LHCN-M2 (cell line): ENCODE results near the gene UVSSA. TPM values are rescaled to one million over a fixed set of nuclear protein-coding genes. Genes with fewer than 3 reads are reported as not detected.
A peak's percentile ranks its signal among the peaks of the same experiment; 100 is the strongest.

Source experiments
- DNase-seq: peaks from one replicate; pipeline ENCODE4 v3.0.0-alpha.2; 2012; ENCODE audit warnings: low read depth
- polyA plus RNA-seq: library from polyadenylated mRNA; unstranded; fragments of >200 nt; gene quantifications from one replicate; pipeline ENCODE4 v1.2.1, GENCODE V29; 2012; ENCODE audit warnings: missing spikeins
- total RNA-seq: library from RNA; depleted of rRNA; stranded (reverse); fragments of >200 nt; gene quantifications from 2 replicates; pipeline ENCODE4 v1.2.3, GENCODE V29; 2014; rRNA removed

The UVSSA gene
- 6.3 and 11.1 TPM in 2 replicates for total RNA-seq
- 3.1 TPM for polyA plus RNA-seq

DNA sequence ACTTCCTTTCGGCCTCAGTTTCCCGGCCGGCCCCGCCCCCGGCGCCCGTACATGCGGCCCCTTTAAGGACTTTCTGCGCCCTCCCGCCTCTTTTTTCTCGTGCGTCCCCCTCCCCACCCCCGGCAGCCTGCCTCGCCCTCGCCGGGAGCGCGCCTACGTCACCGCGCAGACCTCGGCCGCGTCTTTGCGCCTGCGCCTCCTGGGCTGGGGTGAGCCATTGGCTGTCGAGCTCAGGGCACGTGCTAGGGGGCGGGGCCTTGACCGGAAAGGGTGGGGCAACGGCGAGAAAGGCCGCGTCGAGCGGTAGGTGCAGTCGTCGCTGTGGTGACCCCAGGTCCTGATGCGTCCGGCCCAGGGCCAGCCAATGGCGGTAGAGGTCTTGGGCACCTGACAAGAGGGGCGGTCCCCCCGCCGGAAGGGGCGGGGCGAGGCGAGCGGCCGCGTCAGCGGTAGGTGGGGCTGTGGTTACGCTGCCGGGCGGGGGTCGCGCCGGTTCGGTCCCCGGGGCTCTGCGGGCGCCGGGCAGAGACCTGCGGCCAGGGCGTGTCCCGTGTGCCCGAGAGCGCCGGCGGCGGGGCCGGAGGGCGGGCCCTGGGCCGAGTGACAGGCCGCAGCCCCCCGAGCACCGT, at the start of gene UVSSA:
TSS of gene UVSSA (plus strand) at position 428 of the 629 bp plus-strand sequence. CDS start 884 bp downstream, outside the sequence.
- DNase-seq, result peak; percentile 99

- DNase-seq, result no peak
Observed at GRCh38 chr4:1297456-1298325, 49.3 kb upstream of the UVSSA start.

DNA sequence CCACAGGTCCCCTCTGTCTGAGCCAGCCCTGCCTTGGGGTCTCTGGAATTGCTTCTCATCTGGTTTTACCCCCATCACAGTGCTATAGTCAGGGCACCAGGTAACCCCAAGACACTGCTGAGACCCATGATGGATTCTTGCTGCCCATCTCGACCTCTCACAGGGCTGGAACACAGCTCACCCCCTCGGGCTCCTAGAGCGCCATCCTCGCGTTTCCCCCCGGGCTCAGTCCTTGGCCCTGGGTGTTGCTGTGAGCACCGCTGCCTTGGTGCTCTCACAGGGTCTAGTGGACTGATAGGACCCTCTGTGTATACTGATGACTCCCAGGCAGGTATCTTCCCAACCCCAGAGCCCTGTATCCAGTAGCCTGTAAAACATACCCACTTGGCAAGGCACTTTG, 48.5 kb upstream of the UVSSA start:
- DNase-seq, result no peak

DNA sequence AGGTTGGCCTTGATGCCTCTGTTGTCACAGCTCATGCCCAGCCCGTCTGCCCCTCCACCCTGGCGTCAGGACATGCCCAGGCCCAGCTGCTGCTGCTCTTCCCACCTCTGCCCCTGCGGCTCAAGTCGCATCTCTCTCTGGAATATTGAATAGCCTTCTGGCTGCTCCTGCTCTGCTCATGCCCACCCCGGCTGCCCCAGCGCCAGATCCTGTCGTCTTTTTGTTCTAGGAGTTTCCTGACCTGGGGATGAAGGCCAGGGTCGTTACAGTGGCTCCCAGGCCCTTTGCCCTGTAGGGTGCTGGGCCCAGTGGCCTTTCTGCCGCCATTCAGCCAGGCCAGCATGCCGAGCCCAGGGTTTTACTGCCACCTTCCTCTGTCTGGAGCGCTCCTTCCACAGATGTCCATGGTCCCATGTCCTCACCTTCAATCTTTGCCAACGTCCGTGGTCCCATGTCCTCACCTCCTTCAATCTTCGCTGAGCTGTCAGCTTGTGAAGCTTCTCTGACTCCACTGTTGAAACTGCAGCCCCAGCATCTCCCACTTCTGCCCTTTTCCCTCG, 47.6 kb upstream of the UVSSA start:
- DNase-seq, result no peak

- peak; percentile 96 for DNase-seq
Observed at GRCh38 chr4:1300466-1301455, 46.2 kb upstream of the UVSSA start.

- no peak for DNase-seq
Observed at GRCh38 chr4:1302159-1302558, 44.8 kb upstream of the UVSSA start.

DNA sequence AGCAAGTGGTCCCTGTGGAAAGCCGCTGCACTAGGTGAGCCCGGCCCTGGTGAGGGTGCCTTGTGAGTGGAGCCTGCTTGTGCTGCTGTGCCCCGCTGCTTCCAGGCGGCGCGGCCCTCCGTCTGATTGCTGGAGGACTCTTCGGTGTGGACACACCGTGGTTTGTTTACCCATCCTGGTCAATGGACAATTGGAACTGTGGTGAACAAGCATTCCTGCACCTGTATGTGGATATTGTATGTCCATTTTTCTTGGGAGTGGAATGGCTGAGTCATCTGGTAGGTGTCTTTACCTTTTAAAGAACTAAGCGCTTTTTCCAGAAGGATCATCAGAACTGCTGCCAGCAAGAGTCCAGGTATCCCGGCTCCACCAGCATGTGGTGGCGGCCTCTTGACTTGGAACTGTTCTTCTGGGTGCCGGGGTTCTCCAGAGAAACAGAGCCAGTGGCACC, 41.7 kb upstream of the UVSSA start:
- DNase-seq, result no peak

- DNase-seq, result no peak
Observed at GRCh38 chr4:1305781-1306455, 41.1 kb upstream of the UVSSA start.

DNA sequence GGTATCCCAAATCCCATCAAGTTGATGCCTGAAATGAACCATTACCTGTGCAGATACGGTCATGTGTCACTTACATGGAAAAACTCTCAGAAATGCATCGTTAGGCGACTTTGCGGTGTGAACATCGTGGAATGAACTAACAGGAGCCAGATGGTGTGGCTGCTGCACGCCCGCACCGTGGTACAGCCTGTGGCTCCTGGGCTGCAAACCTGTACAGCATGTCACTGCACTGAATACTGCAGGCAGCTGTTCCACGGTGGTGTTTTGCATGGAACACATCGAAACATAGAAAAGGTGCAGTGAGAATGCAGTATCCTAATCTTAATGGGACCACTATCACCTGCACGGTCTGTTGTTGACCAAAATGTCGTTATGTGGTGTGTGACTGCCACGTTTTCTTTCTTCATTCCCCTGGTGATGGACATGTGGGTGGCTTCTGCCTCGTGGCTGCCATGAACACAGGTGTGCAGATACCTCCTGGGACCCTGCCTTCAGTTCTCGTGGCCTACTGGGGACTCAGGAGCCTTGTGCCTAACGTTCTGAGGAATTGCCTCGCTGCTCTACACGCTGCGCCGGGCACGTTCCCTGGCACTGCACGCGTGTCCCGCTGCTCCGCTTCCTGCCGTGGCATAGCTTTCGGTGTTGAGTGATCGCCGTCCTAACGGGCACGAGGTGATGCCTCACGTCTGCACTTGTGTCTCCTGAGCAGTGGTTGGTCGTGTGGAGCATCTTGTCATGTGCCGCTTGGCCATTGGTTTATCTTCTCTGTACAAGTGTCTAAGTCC, 38.9 kb upstream of the UVSSA start:
- no peak for DNase-seq

GRCh38 chr4:1309261-1310010, 37.6 kb upstream of the UVSSA start:
- peak; percentile 94 for DNase-seq

- no peak for DNase-seq
Observed at GRCh38 chr4:1310031-1310795, 36.8 kb upstream of the UVSSA start.

DNA sequence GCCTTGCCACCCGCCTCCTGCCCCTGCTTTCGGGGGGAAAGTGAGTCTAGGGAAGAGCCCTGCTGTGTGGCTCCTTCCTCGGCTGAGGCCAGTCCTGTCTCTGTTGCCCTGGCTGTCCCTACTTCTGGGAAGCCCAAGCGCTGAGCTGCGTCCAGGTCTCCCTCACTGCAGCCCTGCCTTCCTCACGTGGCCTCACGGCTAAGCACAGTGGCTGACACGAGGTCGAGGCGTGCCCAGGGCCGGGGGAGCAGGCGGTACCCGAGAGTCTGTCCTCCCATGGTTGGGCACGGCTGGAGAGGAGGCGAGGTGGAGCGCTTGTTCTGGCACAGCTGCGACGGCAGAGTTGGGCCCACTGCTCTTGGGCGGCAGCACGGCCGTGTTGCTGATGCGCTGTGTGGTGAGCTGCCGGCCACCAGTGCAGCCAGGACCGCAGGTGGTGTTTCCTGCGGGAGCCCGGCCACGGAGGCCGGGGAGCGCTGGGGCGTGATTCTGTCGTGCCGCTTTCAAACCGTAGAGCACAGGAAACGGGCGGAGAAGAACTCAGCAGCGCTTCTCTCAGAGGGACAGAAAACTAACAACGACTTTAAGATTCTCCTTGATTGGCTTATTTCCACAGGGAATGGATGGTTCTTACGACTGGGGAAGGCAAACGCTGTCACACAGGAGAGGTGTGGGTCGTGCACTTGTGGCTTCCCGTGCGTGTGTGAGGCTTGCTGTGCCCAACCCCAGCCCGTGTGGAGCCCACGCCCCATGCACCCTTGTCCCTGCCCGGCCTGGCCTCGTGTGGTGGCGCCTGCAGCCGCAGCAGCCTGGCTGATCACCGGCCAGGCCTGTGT, 36.0 kb upstream of the UVSSA start:
- DNase-seq, result no peak

- no peak for DNase-seq
Observed at GRCh38 chr4:1312821-1313640, 34.0 kb upstream of the UVSSA start.

GRCh38 chr4:1315306-1315705, 31.7 kb upstream of the UVSSA start:
- DNase-seq, result no peak

- no peak for DNase-seq
Observed at GRCh38 chr4:1315836-1316536, 31.0 kb upstream of the UVSSA start.
